ENCODE results near the gene AIP. TPM values are rescaled to one million over a fixed set of nuclear protein-coding genes. Genes with fewer than 3 reads are reported as not detected.
"Not testable (repeated sequence)": the region's sequence is repeated elsewhere in the genome, so short reads cannot be mapped to it uniquely, and the experiment has no call there.

AIP gene
- total RNA-seq, 1 donor from 2014 or later: 47.6 TPM

GRCh38 chr11:67465189-67465510 lies 17.7 kb upstream of the AIP start:
- H3K36me3 Mint-ChIP-seq: no peaks in the 10 kb centered on the region
- no peaks in the 10 kb centered on the region for H3K27me3 Mint-ChIP-seq
- no peak for TF ChIP-seq CTCF (conservative IDR thresholded peaks at IDR 0.05)
- peak overlapping the region; percentile 85 for H3K27ac Mint-ChIP-seq
- H3K4me1 Mint-ChIP-seq (ENCODE audit: unreplicated experiment): peaks cover 9% of the 10 kb centered on the region
- DNase-seq (ENCODE audit: extremely low spot score, unreplicated experiment): no peak
- H3K9me3 Mint-ChIP-seq: no peaks in the 10 kb centered on the region
- H3K4me3 Mint-ChIP-seq: peak overlapping the region; percentile 88

DNA sequence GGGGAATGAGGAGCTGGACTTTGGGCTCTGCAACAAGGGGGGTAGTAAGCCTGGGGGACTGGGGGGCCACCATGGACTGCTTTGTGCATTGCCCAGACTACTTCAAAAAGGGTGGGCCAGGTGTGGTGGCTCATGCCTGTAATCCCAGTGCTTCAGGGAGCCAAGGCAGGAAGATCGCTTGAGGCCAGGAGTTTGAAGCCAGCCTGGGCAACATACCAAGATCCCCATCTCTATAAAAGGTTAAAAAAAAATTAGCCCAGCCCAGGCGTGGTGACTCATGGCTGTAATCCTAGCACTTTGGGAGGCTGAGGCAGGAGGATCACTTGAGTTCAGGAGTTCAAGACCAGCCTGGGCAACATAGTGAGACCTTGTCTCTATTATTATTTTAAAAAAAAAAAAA lies 17.3 kb upstream of the AIP start:
- not testable (repeated sequence) for DNase-seq (ENCODE audit: extremely low spot score, unreplicated experiment); H3K9me3 Mint-ChIP-seq; H3K4me1 Mint-ChIP-seq (ENCODE audit: unreplicated experiment); H3K27me3 Mint-ChIP-seq; H3K36me3 Mint-ChIP-seq
- H3K27ac Mint-ChIP-seq: peak overlapping the region; percentile 85
- H3K4me3 Mint-ChIP-seq: peak overlapping the region; percentile 88

DNA sequence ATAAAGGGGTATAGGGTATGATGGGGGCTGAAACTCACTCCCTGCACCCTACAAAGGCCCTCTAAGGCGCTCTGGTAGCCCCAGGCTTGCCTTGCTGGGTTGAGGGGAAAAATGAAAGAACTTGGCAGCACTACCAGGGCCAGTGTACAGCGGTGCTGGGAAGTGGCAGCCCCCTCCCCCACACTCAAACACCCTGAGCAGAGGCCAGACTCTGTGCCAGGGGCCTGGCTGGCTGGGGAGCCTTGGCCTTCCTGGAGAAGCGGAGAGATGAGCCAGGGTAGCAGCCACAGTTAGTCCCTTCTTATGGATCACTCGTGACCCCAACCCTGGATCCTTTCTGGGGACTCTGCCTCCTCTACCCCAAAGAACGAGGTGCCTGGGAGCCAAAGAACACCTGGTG lies 16.5 kb upstream of the AIP start:
- no peak for DNase-seq (ENCODE audit: extremely low spot score, unreplicated experiment)
- H3K4me3 Mint-ChIP-seq: peak overlapping the region; percentile 55
- H3K27me3 Mint-ChIP-seq: no peaks in the 10 kb centered on the region
- no peaks in the 10 kb centered on the region for H3K36me3 Mint-ChIP-seq
- peaks cover 9% of the 10 kb centered on the region for H3K4me1 Mint-ChIP-seq (ENCODE audit: unreplicated experiment)
- no peak for TF ChIP-seq CTCF (conservative IDR thresholded peaks at IDR 0.05)
- no peak overlapping the region for H3K27ac Mint-ChIP-seq
- H3K9me3 Mint-ChIP-seq: no peaks in the 10 kb centered on the region

DNA sequence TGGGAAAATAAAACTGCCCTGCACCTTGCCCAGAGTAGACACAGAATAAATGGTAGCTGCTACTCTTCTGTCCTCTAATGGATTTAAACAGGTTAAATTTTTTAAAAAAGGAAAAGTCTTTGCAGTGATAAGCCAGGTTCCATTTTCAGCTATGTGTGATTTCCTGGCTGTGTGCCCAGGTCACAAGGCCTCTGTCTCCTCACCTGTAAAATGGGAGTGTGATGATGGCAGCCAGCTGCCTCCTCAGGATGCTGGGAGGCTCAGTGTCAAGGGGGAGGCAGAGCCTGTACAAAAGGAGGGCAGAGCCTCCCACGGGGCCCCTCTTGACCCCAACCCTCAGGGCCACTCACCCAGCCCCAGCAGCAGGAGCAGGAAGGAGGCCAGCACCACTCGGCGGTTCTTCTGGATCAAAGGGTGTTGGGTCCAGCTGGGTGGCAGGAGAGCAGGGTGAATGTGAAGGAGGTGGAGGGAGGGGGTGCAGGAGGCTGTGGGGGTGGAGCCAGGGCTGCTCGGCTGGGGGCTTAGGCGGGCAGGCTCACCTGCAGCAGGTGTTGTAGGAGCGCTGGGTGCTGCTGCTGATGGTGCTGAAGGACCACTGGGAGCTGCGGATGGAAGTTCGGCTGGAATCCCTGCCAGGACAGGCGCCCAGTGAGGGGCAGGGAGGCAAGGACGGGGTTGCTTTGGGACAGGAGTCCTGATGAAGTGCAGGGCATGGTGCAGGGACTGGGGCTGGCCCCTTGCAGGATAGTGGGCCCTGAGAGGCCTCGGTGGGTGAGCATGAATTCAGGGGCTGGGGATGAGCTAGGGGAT lies 15.7 kb upstream of the AIP start:
- H3K27me3 Mint-ChIP-seq: no peaks in the 10 kb centered on the region
- H3K9me3 Mint-ChIP-seq: no peaks in the 10 kb centered on the region
- peaks cover 9% of the 10 kb centered on the region for H3K4me1 Mint-ChIP-seq (ENCODE audit: unreplicated experiment)
- no peak for TF ChIP-seq CTCF (conservative IDR thresholded peaks at IDR 0.05)
- H3K27ac Mint-ChIP-seq: peak overlapping the region; percentile 83
- peak overlapping the region; percentile 92 for H3K4me3 Mint-ChIP-seq
- DNase-seq (ENCODE audit: extremely low spot score, unreplicated experiment): no peak
- no peaks in the 10 kb centered on the region for H3K36me3 Mint-ChIP-seq

- Mint-ChIP-seq H3K9me3 (no peaks in the 10 kb centered on the region), H3K4me1 (ENCODE audit: unreplicated experiment) (peaks cover 9% of the 10 kb centered on the region), H3K27me3 (no peaks in the 10 kb centered on the region), H3K36me3 (no peaks in the 10 kb centered on the region), H3K4me3 (peak overlapping the region; percentile 92), H3K27ac (peak overlapping the region; percentile 83)
- no peak for TF ChIP-seq CTCF (conservative IDR thresholded peaks at IDR 0.05)
- DNase-seq (ENCODE audit: extremely low spot score, unreplicated experiment): no peak
Measured at GRCh38 chr11:67468056-67468455, 14.8 kb upstream of the AIP start.

- H3K36me3 Mint-ChIP-seq: no peaks in the 10 kb centered on the region
- H3K27me3 Mint-ChIP-seq: no peaks in the 10 kb centered on the region
- H3K4me1 Mint-ChIP-seq (ENCODE audit: unreplicated experiment): peaks cover 9% of the 10 kb centered on the region
- no peaks in the 10 kb centered on the region for H3K9me3 Mint-ChIP-seq
- H3K4me3 Mint-ChIP-seq: peak overlapping the region; percentile 92
- H3K27ac Mint-ChIP-seq: peak overlapping the region; percentile 83
- no peak for DNase-seq (ENCODE audit: extremely low spot score, unreplicated experiment)
- no peak for TF ChIP-seq CTCF (conservative IDR thresholded peaks at IDR 0.05)
Measured at GRCh38 chr11:67468456-67468758, 14.4 kb upstream of the AIP start.
